ENCODE results near the gene RFC3.
"Not testable (repeated sequence)": the region's sequence is repeated elsewhere in the genome, so short reads cannot be mapped to it uniquely, and the experiment has no call there.

The RFC3 gene

GRCh38 chr13:33806470-33807248 lies 11.3 kb upstream of the RFC3 start:
- in situ Hi-C loops (cut with MboI; ENCODE audit: low sequenced_read_pairs): no loop called here

DNA sequence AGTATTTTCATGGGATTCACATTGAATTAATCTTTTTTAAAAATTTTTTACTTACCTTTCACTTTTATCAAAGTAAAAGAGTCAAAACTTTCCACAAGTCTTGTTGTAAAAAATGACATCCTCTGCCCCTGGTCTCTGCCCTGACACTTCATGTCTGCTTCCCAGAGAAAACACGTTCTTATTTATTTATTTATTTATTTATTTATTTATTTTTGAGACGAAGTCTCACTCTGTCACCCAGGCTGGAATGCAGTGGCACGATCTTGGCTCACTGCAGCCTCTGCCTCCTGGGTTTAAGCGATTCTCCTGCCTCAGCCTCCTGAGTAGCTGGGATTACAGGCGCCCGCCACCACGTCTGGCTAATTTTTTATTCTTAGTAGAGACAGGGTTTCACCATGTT lies 5.1 kb upstream of the RFC3 start:
- in situ Hi-C loops (cut with MboI; ENCODE audit: low sequenced_read_pairs): not testable (repeated sequence)

GRCh38 chr13:33815011-33815550 lies 2.9 kb upstream of the RFC3 start:
- in situ Hi-C loops (cut with MboI; ENCODE audit: low sequenced_read_pairs): no loop called here

- in situ Hi-C loops (cut with MboI; ENCODE audit: low sequenced_read_pairs): no loop called here
Observed at GRCh38 chr13:33816912-33817311, 1.0 kb upstream of the RFC3 start.

DNA sequence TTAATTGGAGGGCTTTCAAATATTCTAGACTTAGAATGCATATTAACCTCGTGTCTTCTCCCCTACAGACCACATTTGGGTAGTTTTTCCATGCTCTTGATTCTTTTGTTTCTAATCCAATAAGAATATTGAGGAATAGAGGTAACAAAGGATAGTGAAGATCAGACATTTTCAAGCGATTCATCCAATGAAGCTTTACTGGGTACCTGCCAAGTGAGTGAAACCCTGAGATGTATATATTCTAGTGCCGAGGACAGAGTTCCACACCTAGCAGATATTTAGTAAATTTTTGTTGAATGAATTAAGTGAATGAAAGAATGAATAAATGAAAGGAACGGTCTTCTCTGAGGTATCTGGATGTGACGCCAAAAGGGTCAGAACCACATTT lies 442 bp upstream of the RFC3 start:
- in situ Hi-C loops (cut with MboI; ENCODE audit: low sequenced_read_pairs): no loop called here

DNA sequence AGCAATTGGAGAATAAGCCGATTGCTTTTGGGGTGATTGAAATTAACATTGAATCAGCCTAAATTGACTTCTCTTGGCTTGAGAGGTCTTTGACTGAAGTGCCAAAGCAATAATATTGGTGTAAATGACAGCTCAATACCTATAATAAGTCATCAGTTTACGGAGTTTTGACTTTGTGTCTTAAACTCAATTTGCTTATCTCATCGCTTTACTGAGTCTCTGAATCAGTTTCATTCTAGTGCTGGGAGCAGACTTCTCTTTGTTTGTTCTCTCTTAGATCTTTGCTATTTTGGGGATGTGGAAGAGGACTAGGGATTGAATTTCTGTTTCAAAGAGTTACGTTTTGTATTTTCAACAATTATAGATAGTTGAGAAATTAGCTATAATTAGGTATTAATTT lies 7.1 kb downstream of the RFC3 start:
- in situ Hi-C loops (cut with MboI; ENCODE audit: low sequenced_read_pairs): no loop called here

DNA sequence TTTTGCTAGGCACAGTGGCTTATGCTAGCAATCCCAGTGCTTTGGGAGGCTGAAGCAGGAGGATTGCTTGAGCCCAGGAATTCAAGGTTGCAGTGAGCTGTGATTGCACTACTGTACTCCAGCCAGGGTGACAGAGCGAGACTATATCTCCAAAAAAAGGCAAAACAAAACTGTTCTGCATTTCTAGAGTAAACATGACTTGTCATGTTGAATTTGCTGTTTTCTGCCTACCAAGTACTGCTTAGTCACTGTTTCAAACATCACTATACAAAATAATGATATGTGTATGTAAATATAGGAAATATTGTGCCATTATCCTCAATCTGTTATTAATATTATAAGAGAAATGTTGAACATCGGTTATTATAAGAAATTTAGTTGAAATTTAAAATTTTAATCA lies 9.2 kb downstream of the RFC3 start:
- in situ Hi-C loops (cut with MboI; ENCODE audit: low sequenced_read_pairs): no loop called here

DNA sequence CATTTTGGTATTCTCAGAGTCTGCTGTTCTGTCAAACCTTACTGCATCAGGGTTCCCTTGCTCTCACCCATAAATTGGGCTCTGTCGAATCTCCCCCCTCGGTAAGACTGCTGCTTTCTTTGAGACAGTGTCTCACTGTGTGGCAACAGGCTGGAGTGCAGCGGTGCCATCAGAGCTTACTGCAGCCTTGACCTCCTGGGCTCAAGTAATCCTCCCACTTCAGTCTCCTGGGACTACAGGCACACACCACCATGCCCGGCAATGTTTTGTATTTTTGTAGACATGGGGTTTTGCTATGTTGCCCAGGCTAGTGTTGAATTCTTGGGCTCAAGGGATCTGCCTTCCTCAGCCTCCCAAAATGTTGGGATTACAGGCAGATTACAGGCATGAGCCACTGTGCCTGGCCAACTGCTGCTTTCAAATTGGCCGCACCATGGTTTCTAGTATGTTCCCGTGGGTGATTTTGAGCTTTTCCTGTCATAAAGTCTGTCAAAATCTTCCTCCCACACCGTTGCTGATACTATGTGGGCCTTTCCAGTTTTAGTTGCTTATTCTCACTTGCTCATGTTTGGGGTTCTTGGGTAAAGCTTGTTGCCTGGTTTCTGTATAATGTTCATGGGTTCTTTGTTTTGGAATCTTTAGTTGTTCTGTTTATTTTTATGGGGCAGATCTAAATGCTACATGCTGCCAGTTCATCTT lies 10.6 kb downstream of the RFC3 start:
- in situ Hi-C loops (cut with MboI; ENCODE audit: low sequenced_read_pairs): no loop called here

DNA sequence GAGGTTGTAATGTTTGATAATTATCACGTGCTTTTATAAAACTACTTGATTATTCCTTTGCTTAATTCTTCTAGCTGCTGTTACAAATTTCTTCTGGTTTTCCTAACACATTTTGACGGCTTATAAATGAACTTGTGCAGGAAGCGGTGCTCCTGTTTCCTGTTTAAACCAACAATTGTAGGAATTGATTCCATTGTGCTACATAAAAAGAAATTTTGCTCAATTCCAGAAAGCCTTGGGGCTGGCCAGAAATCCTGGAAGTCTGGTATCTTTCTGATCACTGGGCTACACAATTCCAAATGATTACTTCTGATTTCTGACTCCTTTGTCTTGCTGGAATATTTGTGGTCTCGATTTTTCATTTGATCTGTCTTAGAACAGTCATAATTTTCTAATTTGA lies 14.9 kb downstream of the RFC3 start:
- in situ Hi-C loops (cut with MboI; ENCODE audit: low sequenced_read_pairs): no loop called here

GRCh38 chr13:33838647-33839046 lies 20.7 kb downstream of the RFC3 start:
- in situ Hi-C loops (cut with MboI; ENCODE audit: low sequenced_read_pairs): no loop called here

- in situ Hi-C loops (cut with MboI; ENCODE audit: low sequenced_read_pairs): no loop called here
Observed at GRCh38 chr13:33840402-33840801, 22.5 kb downstream of the RFC3 start.

GRCh38 chr13:33842207-33842606 lies 24.3 kb downstream of the RFC3 start:
- in situ Hi-C loops (cut with MboI; ENCODE audit: low sequenced_read_pairs): no loop called here

DNA sequence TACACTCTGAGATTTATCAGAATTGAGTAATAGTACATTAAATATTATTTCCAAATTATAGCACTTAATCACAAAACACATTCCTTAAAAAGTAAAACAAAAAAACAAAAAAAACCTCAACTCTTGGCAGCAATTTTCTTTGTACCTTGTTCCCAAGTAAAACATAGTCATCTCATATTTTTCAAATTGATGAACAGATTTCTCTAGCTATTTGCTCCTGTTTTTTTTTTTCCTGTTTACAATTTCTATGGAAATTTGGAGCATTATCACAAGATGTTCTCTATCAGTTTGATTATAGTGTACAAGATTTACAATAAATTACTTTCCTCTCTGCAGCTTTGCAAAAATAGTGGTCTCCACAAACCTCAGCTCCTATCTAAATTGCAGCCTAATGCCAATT lies 25.0 kb downstream of the RFC3 start:
- in situ Hi-C loops (cut with MboI; ENCODE audit: low sequenced_read_pairs): no loop called here

DNA sequence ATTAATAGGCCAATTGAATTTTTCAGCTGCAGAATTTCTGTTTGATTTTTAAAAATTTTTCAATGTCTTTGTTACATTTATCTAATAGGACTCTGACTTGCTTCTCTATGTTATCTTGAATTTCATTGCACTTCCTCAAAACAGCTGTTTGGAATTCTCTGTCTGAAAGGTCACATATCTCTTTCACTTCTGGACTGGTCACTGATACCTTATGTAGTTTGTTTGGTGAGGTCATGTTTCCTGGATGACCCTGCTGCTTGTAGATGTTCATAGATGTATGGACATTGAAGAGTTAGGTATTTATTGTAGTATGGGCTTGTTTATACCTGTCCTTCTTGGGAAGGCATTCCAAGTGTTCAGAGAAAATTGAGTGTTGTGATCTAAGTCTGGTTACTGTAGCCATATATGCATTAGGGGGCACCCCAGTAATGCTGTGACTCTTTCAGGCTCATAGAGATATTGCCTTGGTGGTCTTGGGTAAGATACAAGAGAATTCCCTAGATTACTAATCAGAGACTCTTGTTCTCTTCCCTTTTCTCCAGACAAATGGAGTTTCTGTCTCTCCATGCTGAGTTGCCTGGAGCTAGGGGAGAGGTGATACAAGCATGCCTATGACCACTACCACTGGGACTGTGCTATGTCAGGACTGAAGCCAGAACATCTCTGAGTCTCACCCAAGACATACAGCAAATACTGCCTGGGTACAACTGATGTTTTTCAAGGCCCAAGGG lies 27.8 kb downstream of the RFC3 start:
- in situ Hi-C loops (cut with MboI; ENCODE audit: low sequenced_read_pairs): no loop called here

DNA sequence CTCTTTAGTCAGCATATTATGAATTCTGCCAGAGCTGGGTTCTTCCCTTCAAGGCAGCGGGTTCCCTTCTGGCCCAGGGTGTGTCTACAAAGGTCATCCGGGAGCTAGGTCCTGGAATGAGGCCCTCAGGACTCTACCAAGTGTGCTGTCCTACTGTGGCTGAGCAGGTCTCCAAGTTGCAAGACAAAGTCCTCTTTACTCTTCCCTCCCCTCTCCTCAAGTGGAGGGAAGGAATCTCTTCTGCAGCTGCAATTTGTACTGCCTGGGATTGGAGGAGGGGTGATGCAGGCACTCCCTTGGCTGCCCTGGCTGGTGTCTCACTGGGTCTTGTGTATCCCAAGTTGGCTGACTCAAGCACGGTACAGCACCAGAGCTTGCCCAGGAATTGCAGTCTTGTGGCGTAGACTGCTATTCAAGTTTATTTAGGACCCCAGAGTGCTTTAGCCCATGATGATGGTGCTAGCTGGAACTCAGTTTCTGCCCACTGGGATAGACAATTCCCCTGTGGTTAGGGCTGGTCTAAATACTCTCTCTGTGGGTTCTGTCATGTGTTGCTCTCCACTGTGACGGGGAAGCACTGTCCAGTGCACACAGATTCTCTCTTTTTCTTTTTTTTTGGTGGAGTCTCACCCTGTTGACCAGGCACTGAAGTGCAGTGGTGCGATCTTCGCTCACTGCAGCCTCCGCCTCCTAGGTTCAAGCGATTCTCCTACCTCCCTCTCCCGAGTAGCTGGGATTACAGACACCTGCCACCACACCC lies 28.5 kb downstream of the RFC3 start:
- in situ Hi-C loops (cut with MboI; ENCODE audit: low sequenced_read_pairs): no loop called here

- in situ Hi-C loops (cut with MboI; ENCODE audit: low sequenced_read_pairs): no loop called here
Observed at GRCh38 chr13:33849211-33849610, 31.3 kb downstream of the RFC3 start.

DNA sequence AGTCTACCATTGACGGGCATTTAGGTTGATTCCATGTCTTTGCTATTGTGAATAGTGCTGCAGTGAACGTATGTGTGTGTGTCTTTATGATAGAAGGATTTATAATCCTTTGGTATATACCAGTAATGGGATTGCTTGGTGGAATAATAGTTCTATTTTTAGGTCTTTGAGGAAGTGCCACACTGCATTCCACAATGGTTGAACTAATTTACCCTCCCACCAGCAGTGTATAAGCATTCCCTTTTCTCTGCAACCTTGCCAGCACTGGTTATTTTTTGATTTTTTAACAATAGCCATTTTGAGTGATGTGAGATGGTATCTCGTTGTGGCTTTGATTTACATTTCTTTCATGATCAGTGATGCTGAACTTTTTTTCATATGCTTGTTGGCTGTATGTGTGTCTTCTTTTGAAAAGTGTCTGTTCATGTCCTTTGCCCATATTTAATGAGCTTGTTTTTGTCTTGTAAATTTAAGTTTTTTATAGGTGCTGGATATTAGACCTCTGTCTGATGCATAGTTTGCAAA lies 37.5 kb downstream of the RFC3 start:
- in situ Hi-C loops (cut with MboI; ENCODE audit: low sequenced_read_pairs): no loop called here

DNA sequence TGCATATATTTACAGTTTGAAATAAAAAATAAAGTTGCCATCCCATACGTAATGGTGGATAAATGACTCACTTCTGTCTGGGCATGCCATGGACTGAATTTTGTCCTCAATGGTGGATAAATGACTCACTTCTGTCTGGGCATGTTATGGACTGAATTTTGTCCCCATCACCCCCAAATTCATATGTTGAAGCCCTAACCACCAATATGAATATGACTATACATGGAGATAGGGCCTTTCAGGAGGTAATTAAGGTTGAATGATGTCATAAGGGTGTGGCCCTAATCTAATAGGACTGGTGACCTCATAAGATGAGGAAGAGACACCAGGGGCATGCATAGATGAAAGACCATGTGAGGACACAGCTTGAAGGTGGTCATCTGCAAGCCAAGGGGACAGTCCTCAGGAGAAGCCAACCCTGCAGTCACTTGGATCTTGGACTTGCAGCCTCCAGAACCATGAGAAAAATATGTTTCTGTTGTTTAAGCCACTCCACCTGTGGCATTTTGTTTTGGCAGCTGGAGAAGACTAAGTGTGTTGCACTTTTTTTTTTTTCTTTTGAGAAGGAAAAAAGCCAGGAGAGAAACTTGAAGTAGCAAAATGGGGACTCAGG lies 41.8 kb downstream of the RFC3 start:
- in situ Hi-C loops (cut with MboI; ENCODE audit: low sequenced_read_pairs): no loop called here

DNA sequence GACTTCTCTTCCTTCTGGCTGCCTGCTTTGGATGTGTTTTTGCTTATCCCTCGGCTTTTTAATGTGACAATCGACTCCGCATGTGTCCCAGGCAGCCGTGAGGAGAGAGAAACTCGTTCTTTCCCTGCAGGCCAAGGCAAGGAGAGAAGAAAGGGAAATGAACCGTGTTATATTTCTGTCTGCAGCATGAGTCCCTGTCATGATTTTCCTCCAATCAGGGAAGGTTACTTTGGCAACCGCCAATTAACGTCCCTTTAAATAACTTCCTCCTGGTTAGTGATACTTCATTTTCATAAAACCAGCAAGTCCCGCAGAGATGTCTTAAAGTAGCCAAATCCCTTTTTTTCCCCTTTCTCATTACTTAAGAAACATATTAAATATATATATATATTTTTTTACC lies 42.6 kb downstream of the RFC3 start:
- in situ Hi-C loops (cut with MboI; ENCODE audit: low sequenced_read_pairs): no loop called here

GRCh38 chr13:33862016-33862415 lies 44.1 kb downstream of the RFC3 start:
- in situ Hi-C loops (cut with MboI; ENCODE audit: low sequenced_read_pairs): no loop called here

All from HL-60/S4 treated with phorbol 12-myristate 13-acetate at 8.2 ng/mL for 4 days and 3 days (cell line).